Prostate gland (tissue), 2 donors: ENCODE measurements around the gene SCUBE1. TPM values are rescaled to one million over a fixed set of nuclear protein-coding genes. Genes with fewer than 3 reads are reported as not detected.
A peak's percentile ranks its signal among the peaks of the same experiment; 100 is the strongest.

Source experiments
- DNase-seq: peaks from one replicate; pipeline ENCODE4 v3.0.0-alpha.2; 2019; ENCODE audit warnings: low spot score
- H3K27ac ChIP-seq, 2 donors: fragments of 200-600 bp; sonication (generic); 2 replicates each; pipeline ENCODE4 v1.5.1; 2017 to 2019
- H3K27me3 ChIP-seq: fragments of 200-600 bp; sonication (generic); replicated peaks from 2 replicates; pipeline ENCODE4 v1.5.1; 2019; ENCODE audit not compliant: insufficient read depth
- H3K36me3 ChIP-seq, 2 donors: fragments of 200-600 bp; sonication (generic); 1 replicate in 1 of 2; 2 replicates in 1 of 2; pipeline versions ENCODE4 v1.5.1 to v1.8.1; 2017 to 2019
- H3K4me1 ChIP-seq: fragments of 200-600 bp; sonication (generic); replicated peaks from 2 replicates; pipeline ENCODE4 v1.5.1; 2019
- H3K4me3 ChIP-seq, 2 donors: fragments of 200-600 bp; sonication (generic); 2 replicates each; pipeline ENCODE4 v1.5.1; 2017 to 2019
- H3K9me3 ChIP-seq: fragments of 200-600 bp; sonication (generic); 2 replicates; pipeline ENCODE4 v1.5.1; 2017
- POLR2A ChIP-seq: fragments of 450-650 bp; IDR thresholded peaks from one replicate; pipeline ENCODE4 v1.6.1; 2016; ENCODE audit warnings: antibody characterized with exemption, mild to moderate bottlenecking
- POLR2AphosphoS5 ChIP-seq: sonication (generic); formaldehyde crosslinking; IDR thresholded peaks from one replicate; pipeline ENCODE4 v1.6.1; 2017; ENCODE audit warnings: antibody characterized with exemption
- WGBS: methylation state at CpG from one replicate; pipeline ENCODE4 v1.1.5; 2018; 5-methylcytosine and 5-hydroxymethylcytosine counted together
- intact Hi-C: fragments of 100-400 bp; cut with DNase I; formaldehyde crosslinking; loops from one replicate; pipeline ENCODE4 v1.14.2; 2022
- total RNA-seq, 2 donors: library from RNA; depleted of rRNA; stranded (reverse); fragments of >200 nt; gene quantifications; one replicate each; pipeline ENCODE4 v1.1.0, GENCODE V29; 2016
- TF ChIP-seq, protein P1 (sequence below), 4 experiments: fragments of 200-600 bp in 2 of 4; fragments of 450-650 bp in 2 of 4; sonication (generic) in 2 of 4; IDR thresholded peaks; 1 replicate in 3 of 4; 2 replicates in 1 of 4; pipeline ENCODE4 v1.5.1; 2016 to 2019; ENCODE audit warnings: antibody characterized with exemption in 4 of 4, mild to moderate bottlenecking in 2 of 4, moderate library complexity in 2 of 4

Gene SCUBE1
- total RNA-seq, 2 donors from 2014 or later: 0.68 to 23.5 TPM

DNA sequence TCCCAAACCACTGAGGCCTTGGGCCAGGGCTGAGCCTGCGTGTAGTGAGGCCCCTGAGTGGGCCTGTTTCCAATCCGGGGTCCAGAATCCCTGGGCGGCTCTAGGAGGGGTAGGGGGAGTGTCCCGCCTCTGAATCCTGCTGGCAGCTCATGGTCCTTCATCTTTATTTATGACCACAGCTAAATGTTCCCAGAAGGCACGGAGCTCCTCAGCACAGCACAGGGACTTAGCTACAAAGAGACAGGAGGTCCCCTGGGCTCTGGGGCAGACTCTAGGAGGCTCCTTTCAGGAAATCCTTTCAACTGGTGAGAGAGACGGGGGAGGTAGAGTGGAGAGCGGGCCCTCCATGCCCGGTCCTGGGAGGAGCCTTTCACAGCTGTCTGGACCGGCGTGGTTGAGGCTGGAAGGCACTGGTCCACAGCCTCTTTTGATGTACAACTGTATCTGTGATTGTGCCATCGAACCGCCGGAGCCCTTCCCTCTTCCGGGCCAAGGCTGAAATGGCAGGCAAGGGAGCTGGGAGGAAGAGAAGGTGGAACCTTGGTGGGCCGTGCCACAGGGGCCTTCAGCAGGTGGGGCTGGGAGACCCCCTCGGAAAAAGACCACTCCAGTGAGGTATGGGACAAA is 46.8 kb downstream of the SCUBE1 start:
- no peak for DNase-seq
- Histone ChIP-seq H3K27me3 (no peaks in the 10 kb centered on the region), H3K36me3 (no peaks in the 10 kb centered on the region), H3K4me1 (peaks cover 16% of the 10 kb centered on the region), H3K27ac (peak overlapping the region; percentile 10 to 56), H3K9me3 (no peaks in the 10 kb centered on the region), H3K4me3 (no peak overlapping the region)
- TF ChIP-seq POLR2AphosphoS5 (no peak), POLR2A (no peak)
- TF ChIP-seq, protein P1, sequence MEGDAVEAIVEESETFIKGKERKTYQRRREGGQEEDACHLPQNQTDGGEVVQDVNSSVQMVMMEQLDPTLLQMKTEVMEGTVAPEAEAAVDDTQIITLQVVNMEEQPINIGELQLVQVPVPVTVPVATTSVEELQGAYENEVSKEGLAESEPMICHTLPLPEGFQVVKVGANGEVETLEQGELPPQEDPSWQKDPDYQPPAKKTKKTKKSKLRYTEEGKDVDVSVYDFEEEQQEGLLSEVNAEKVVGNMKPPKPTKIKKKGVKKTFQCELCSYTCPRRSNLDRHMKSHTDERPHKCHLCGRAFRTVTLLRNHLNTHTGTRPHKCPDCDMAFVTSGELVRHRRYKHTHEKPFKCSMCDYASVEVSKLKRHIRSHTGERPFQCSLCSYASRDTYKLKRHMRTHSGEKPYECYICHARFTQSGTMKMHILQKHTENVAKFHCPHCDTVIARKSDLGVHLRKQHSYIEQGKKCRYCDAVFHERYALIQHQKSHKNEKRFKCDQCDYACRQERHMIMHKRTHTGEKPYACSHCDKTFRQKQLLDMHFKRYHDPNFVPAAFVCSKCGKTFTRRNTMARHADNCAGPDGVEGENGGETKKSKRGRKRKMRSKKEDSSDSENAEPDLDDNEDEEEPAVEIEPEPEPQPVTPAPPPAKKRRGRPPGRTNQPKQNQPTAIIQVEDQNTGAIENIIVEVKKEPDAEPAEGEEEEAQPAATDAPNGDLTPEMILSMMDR (IDR thresholded peaks at IDR 0.05): no peak
- intact Hi-C loops: no loop called here
- WGBS: 66% methylated on average over 16 of the region's 16 CpGs

DNA sequence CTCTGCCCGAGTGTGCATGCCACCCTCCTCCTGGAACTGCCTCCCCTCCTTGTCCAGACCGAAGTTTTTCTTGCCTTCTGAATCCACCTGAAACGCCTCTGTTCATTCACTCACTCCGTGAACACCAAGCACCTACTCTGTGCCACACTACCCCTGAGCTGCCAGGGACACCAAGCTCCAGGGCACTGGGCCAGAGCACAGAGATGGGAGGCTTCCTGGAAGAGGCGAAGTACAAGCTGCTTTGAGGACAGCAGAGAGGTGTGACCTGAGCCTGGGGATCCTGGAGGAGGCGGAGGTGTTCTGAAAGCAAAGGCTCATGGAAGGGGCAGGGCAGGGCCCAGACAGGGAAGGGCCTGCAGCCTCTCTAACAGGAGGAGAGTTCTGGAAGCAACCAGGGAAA is 47.5 kb downstream of the SCUBE1 start:
- H3K27me3 ChIP-seq: no peaks in the 10 kb centered on the region
- intact Hi-C loops: no loop called here
- peaks cover 16% of the 10 kb centered on the region for H3K4me1 ChIP-seq
- H3K9me3 ChIP-seq: no peaks in the 10 kb centered on the region
- H3K4me3 ChIP-seq: no peak overlapping the region
- no peaks in the 10 kb centered on the region for H3K36me3 ChIP-seq
- no peak overlapping the region for H3K27ac ChIP-seq
- TF ChIP-seq POLR2AphosphoS5: no peak
- TF ChIP-seq, protein P1 (IDR thresholded peaks at IDR 0.05): no peak
- TF ChIP-seq POLR2A: no peak
- DNase-seq: no peak
- 92% methylated on average over 6 of the region's 6 CpGs for WGBS

DNA sequence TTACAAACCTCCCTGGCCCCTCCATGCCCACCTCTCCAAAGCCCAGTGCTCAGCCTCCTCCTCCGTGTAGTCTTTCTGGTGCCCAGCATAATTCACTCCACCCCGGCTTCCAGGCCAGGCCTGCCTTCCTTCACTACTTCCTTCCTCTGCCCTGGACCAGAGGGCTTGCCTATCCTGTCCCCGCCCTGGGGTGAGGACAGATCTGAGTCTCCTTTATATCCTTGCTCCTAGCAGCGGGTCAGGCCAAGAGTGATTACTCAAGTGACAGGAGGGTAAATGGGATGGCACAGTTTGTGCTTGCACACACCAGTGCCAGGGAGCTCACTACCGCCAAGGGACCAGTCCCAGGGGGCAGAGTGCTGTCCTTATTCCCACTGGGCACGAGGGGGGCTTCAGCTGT is 48.0 kb downstream of the SCUBE1 start:
- TF ChIP-seq POLR2A (no peak), POLR2AphosphoS5 (no peak)
- TF ChIP-seq, protein P1 (IDR thresholded peaks at IDR 0.05): no peak
- H3K27ac ChIP-seq: no peak overlapping the region
- no peaks in the 10 kb centered on the region for H3K27me3 ChIP-seq
- peaks cover 16% of the 10 kb centered on the region for H3K4me1 ChIP-seq
- DNase-seq: no peak
- no peaks in the 10 kb centered on the region for H3K36me3 ChIP-seq
- no peak overlapping the region for H3K4me3 ChIP-seq
- 89% methylated on average over 6 of the region's 6 CpGs for WGBS
- intact Hi-C loops: no loop called here
- H3K9me3 ChIP-seq: no peaks in the 10 kb centered on the region

DNA sequence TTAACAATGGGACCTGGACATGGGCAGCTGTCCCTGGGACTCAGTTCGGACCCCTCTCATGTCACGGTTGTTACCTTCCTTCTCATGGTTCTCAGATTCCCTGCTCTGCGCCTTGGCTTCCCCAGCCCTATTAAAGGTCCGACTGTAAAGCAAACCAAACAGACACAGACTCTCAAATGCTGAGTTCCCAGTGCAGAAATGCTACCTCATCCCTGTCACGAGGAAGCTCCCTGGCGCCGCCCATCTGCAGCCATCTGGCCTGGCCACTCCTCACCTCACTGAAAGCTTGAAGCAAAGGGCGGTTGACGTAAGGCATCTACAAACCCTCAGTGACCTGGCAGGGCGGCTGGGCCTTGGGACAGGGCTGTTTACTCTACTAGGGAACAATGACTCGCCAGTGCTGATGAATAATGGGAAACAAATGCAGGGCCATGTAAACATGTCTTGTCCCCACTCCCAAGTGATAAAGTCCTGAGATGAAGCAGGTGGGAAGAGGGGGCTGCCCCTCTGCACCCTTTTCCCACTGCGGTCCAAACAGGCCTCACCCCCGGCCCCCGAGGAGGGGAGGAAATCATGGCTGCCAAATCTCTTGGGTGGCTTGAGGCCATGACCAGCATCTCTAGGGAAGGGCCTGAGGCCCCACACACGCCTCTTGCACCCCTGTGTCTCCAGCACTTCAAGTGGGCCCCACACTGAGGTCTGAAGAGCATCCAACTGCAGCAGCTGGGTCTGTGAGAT is 49.3 kb downstream of the SCUBE1 start:
- H3K4me1 ChIP-seq: peaks cover 26% of the 10 kb centered on the region
- TF ChIP-seq, protein P1 (IDR thresholded peaks at IDR 0.05): no peak
- no peak for TF ChIP-seq POLR2A
- TF ChIP-seq POLR2AphosphoS5: peak; percentile 82
- no peaks in the 10 kb centered on the region for H3K36me3 ChIP-seq
- no peak overlapping the region for H3K4me3 ChIP-seq
- peak overlapping the region; percentile 57 to 67 for H3K27ac ChIP-seq
- intact Hi-C loops: no loop called here
- H3K9me3 ChIP-seq: no peaks in the 10 kb centered on the region
- H3K27me3 ChIP-seq: no peaks in the 10 kb centered on the region
- 80% methylated on average over 15 of the region's 15 CpGs for WGBS
- DNase-seq: peak; percentile 69

DNA sequence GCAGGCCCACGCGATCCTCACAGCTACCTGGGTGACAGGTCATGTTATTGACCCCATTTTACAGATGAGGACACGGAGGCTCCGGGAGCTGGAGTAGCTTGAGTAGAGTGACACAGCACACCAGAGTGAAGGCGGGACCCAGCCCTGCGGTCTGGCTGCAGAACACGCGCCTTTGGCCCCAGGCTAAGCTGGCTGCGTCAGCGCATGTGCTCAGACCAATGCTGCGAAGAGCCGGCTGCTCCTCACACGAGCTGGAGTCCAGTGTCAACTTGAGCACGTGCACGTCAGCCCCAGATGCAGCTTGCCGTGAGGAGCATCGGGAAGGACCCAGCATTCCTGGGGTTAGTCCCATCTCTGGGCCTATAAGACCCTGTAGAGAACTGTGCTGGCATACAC is 49.9 kb downstream of the SCUBE1 start:
- no peak overlapping the region for H3K4me3 ChIP-seq
- peak overlapping the region; percentile 57 to 67 for H3K27ac ChIP-seq
- DNase-seq: peak; percentile 17
- no peaks in the 10 kb centered on the region for H3K9me3 ChIP-seq
- peaks cover 26% of the 10 kb centered on the region for H3K4me1 ChIP-seq
- no peaks in the 10 kb centered on the region for H3K36me3 ChIP-seq
- 66% methylated on average over 17 of the region's 17 CpGs for WGBS
- intact Hi-C loops: no loop called here
- TF ChIP-seq, protein P1 (IDR thresholded peaks at IDR 0.05): no peak
- no peak for TF ChIP-seq POLR2A
- TF ChIP-seq POLR2AphosphoS5: no peak
- no peaks in the 10 kb centered on the region for H3K27me3 ChIP-seq
